Activated effector memory CD4-positive, alpha-beta T cell treated with Interleukin-2 at 50 U/mL for 16 hours (primary cell): Measurements from ENCODE around the gene XNDC1N.
A peak's percentile ranks its signal among the peaks of the same experiment; 100 is the strongest.
"Not testable (repeated sequence)": the region's sequence is repeated elsewhere in the genome, so short reads cannot be mapped to it uniquely, and the experiment has no call there.

Source experiments
- DNase-seq: peaks from one replicate; pipeline ENCODE4 v3.0.0-alpha.2; 2020

The XNDC1N gene

DNA sequence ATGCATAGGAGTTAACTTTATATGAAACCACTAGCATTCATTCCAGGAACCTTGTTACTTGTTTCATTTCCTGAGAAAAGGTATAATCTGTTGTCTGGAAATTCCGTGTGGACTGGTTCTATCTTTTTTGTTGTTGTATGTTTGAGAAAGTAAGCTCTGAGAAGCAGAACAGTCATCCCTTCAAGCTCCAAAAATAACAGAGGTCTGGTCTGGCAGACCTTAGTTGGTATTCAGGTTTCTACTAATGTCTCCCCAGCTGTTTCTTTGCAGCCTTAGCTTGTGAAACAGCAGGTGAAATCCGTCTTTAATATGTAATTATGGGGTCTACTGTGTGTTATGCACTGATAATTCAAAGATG is 2.8 kb upstream of the XNDC1N start:
- no peak for DNase-seq

DNA sequence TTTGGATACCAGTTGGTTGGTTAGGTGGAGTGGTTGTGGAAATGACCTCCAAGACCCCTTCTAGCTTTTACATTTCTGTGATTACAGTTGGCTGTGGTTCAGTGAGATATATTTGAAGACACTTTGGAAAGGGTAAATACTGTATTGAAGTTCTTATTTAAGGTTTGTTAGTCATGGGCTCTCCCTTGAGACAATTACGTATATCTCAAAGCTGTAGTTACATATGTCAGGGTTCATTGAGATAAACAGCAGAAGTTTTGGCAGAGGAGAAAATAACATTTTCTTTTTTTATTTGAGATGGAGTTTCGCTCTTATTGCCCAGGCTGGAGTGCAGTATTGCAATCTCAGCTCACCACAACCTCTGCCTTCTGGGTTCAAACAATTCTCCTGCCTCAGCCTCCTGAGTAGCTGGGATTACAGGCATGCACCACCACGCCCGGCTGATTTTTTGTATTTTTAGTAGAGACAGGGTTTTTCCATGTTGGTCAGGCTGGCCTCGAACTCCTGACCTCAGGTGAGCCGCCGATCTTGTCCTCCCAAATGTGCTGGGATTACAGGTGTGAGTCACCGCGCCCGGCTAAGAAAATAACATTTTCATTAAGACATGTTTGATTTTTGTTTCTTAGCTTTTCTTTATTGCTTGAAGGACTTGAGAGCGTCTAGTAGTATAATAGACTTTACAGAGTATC is 2.3 kb upstream of the XNDC1N start:
- no peak for DNase-seq

DNA sequence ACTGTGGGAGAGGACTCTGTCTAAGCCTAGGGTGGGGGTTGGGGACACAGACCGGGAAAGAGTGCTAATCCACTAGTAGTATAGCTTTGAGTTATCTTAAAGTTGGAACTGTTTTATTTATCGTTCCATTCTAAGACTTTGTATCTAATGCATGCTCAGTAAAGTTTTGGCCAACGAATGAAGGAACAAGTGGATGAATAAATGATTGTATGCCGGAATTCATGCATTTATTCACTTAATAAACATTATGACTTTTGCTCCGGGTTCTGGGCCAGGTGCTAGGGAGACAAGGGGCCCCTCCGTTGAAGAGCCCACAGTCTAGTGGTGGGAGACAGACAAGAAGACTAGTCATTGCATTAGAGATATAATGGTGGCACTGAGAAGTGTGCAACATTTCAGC is 1.1 kb upstream of the XNDC1N start:
- DNase-seq: no peak

DNA sequence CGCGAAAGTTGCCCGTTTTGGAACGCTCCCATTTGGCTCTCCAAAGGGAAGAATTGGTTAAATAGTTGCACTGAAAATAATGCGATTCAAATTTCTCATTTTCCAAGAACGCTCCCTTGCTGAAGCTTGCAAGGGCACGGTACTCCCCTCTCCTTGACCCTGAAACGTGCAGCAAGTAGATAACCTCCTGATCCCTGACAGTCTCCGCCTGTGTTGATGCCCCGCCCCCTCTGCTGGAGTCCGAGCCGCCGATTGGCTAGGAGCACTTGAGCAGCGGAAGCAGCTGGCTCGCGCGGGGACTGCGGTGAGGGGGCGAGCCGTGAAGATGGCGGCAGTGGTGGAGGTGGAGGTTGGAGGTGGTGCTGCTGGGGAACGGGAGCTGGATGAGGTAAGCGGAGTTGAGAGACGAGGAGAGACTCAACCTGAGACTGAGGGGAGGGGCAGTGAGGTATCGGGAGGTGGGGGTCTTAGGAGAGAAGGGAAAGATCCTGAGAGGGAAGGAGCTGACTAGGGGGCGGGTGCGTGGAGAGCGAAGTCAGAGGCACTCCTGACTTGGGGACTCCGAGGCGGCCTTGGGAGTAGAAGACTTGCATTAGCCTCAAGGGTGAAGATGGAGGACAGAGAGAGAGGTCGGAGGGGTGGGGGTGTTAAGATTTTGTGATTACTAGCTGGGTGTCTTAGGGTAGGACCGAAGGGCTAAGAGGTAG is 496 bp upstream of the XNDC1N start, which contains the start of gene RNF121:
Gene RNF121 (plus strand): TSS at position 310 of the 707 bp plus-strand sequence. CDS start 16 bp downstream, at position 326.
- DNase-seq: peak; percentile 95

DNA sequence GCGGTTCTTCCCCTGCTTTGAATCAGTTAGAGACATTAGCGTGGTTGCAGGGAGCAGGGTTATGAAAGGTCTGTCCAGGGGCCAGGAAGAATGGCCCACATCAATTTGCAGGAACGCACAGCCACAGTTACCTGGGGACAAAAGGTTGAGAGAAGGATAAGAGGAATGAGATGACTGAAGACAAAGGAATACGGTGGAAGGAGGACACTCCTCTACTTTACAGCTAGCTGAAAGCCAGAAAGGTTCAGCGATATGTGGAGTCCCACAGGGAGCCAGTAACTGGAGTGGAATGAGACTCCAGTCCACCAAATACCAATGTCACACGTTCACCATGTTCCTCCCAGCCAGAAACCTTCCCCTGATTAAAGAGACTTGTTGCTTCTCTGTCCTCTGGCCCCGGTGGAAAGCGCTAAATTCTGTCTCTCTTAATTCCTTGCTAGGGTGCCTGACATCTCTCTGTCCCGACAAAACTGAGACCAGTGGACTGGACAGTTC is 10.7 kb downstream of the XNDC1N start:
- no peak for DNase-seq

DNA sequence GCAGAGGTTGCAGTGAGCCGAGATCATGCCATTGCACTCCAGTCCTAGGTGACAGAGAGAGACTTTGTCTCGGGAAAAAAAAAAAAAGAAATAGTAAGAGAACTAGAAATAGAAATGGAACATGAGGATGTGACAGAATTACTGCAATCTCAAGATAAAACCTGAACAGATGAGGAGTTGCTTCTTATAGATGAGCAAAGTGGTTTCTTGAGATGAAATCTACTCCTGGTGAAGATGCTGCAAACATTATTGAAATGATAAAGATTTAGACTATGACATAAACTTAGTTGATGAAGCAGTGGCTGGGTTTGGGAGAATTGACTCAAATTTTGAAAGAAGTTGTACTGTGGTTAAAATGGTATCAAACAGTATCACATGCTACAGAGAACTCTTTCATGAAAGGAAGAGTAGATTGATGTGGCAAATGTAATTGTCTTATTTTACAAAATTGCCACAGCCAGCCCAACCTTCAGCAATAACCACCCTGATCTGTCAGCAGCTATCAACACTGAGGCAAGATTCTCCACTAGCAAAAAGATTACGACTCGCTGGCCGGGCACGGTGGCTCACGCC is 13.7 kb downstream of the XNDC1N start:
- no peak for DNase-seq

DNA sequence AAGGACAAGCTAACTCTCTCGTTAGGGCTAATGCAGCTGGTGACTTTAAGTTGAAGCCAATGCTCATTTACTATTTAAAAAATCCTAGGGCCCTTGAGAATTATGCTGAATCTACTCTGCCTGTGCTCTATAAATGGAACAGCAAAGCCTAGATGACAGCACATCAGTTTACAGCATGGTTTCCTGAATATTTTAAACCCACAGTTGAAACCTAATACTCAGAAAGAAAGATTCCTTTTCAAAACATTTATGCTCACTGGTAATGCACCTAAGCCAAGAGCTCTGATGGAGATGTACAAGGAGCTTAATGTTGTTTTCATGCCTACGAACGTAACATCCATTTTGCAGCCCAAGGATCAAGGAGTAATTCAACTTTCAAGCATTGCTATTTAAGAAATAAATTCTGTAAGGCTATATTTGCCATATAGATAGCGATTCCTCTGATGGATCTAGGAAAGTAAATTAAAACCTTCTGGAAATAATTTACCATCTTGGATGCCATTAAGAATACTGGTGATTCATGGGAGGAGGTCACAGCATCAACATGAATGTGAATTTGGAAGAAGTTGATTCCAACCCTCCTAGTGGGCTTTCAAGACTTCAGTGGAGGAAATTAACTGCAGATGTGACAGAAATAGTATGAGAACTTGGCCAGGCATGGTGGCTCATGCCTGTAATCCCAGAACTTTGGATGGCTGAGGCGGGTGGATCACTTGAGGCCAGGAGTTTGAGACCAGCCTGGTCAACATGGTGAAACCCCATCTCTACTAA is 14.5 kb downstream of the XNDC1N start:
- DNase-seq: no peak

DNA sequence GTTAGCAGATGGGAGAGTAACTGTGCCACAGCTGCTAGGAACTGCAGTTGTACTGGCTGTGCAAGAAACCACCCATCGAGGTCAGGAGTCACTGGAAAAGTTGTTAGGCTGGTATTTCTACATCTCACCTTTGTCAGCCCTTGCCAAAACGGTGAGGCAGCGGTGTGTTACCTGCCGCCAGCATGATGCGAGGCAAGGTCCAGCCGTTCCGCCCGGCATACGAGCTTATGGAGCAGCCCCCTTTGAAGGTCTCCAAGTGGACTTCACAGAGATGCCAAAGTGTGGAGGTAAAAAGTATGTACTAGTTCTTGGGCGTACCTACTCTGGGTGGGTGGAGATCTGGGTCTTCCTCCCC is 16.4 kb downstream of the XNDC1N start:
- DNase-seq: not testable (repeated sequence)

DNA sequence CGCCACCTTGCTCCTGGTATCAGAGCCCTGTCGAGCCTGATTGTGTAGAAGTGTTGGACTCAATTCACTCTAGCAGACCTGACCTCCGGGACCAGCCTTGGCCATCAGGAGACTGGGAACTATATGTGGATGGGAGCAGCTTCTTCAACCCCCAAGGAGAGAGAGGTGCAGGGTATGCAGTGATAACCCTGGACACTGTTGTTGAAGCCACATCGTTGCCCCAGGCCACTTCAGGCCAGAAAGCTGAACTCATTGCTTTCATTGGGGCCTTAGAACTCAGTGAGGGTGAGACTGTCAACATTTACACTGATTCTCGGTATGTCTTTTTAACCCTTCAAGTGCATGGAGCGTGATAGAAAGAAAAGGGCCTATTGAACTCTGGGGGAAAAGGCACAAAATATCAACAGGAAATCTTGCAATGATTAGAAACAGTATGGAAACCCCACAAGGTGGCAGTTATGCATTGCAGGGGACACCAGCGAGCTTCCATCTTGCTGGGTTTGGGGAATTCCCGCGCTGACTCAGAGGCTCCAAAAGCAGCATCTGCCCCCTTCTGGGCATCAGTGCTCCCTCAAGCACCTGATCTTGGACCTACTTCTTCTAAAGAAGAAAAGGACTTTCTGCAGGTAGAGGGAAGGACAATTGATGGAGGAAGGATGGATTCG is 16.9 kb downstream of the XNDC1N start:
- DNase-seq: not testable (repeated sequence)

DNA sequence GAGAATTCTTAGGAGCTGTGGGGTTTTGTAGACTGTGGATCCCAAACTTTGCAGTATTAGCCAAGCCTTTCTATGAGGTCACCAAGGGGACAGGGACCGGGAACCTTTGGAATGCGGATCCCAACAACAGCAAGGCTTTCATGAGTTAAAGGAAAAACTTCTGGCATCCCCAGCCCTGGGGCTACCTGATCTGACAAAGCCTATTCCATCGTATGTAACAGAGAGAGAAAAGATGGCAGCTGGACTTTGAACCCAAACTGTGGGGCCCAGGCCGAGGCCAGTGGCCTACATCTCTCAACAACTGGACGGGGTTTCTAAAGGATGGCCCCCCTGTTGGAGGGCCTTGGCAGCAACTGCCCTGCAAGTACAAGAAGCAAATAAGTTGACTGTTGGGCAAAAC is 17.6 kb downstream of the XNDC1N start:
- not testable (repeated sequence) for DNase-seq

DNA sequence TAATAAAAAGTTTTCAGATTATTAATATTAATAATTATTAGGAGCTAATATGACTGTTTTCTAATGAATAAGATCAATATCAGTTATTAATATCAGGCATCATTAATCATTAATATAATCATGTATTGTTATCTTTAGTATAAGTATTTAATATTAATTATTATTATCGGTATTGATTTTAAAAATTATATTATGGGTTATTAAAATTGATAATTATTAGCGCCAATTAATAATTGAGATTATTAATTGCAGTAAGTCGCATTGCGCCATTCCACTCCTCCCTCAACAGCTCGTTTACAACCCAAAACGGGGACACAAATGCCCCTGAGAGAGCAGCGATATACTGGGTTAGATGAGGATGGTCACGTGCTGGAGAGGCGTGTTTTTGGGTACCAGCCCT is 20.2 kb downstream of the XNDC1N start:
- no peak for DNase-seq

DNA sequence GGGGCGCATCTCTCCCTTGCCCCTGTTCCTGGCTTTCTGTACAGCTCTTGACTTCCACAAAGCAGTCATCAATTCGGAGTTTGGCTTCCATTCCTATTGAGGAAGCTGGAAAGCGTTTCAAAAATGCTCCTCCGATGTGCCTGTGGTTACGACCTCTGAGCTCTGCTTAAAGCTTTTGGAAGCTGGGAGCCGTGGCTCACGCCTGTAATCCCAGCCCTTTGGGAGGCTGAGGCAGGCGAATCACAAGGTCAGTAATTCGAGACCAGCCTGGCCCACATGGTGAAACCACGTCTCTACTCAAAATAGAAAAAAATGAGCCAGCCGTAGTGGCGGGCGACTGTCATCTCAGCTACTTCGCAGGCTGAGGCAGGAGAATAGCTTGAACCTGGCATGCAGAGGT is 27.3 kb downstream of the XNDC1N start:
- not testable (repeated sequence) for DNase-seq

DNA sequence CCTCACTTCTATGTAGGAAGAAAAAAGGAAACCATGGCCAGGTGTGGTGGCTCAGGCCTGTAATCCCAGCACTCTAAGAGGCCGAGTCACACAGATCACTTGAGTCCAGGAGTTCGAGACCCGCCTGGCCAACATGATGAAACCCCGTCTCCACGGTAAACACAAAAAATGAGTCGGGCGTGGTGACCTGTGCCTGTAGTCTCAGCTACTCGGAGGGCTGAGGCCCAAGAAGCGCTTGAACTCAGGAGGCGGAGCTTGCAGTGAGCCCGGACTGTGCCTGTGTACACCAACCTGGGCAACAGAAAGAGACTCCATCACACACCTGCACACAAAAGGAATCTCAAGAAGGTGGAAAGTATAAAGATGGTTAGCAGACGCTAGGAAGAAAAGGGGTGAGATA is 32.4 kb downstream of the XNDC1N start:
- no peak for DNase-seq

DNA sequence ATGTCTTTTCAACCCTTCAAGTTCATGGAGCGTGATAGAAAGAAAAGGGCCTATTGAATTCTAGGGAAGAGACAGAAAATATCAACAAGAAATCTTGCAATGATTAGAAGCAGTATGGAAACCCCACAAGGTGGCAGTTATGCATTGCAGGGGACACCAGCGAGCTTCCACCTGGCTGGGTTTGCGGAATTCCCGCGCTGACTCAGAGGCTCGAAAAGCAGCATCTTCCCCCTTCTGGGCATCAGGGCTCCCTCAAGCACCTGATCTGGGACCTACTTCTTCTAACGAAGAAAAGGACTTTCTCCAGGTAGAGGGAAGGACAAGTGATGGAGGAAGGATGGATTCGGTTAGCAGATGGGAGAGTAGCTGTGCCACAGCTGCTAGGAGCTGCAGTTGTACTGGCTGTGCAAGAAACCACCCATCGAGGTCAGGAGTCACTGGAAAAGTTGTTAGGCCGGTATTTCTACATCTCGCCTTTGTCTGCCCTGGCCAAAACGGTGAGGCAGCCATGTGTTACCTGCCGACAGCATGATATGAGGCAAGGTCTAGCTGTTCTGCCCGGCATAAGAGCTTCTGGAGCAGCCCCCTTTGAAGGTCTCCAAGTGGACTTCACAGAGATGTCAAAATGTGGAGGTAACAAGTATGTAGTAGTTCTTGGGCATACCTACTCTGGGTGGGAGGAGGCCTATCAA is 39.1 kb downstream of the XNDC1N start:
- DNase-seq: not testable (repeated sequence)

DNA sequence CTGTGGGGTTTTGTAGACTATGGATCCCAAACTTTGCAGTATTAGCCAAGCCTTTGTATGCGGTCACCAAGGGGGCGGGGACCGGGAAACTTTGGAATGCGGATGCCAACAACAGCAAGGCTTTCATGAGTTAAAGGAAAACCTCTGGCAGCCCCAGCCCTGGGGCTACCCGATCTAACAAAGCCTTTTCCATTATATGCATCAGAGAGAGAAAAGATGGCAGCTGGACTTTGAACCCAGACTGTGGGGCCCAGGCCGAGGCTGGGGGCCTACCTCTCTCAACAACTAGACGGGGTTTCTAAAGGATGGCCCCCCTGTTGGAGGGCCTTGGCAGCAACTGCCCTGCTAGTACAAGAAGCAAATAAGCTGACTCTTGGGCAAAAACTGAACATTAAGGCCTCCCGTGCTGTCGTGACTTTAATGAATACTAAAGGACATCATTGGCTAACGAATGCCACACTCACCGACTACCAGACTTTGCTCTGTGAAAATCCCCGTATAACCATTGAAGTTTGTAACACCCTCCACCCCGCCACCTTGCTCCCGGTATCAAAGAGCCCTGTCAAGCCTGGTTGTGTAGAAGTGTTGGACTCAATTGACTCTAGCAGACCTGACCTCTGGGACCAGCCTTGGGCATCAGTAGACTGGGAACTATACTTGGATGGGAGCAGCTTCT is 39.9 kb downstream of the XNDC1N start:
- not testable (repeated sequence) for DNase-seq

DNA sequence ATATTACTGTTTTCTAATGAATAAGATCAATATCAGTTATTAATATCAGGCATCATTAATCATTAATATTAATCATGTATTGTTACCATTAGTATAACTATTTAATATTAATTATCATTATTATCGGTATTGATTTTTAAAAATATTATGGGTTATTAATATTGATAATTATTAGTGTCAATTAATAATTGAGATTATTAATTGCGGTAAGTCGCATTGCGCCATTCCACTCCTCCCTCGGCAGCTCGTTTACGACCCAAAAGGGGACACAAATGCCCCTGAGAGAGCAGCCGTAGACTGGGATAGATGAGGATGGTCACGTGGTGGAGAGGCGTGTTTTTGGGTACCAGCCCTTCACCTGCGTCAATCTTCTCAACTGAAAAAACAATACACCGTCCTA is 42.6 kb downstream of the XNDC1N start:
- not testable (repeated sequence) for DNase-seq
